RCC 7860 (cell line): ENCODE data around the gene ENG.

ENCODE experiments used
- DNase-seq: peaks from one replicate; pipeline ENCODE4 v3.0.0-alpha.2; 2015; ENCODE audit warnings: low spot score
- FAIRE-seq: peaks from 2 replicates; lab custom pipeline; 2012; peaks lifted over from hg19 to GRCh38; lab: Jason Lieb, UNC

The ENG gene

GRCh38 chr9:127815512-127816361 lies 38.7 kb downstream of the ENG start:
- DNase-seq (no peak), FAIRE-seq (no peak)

- DNase-seq (no peak), FAIRE-seq (no peak)
These were observed 39.6 kb downstream of the ENG start for GRCh38 chr9:127814619-127815511.

- no peak for FAIRE-seq
These were observed 40.7 kb downstream of the ENG start for GRCh38 chr9:127813686-127814226.

GRCh38 chr9:127812936-127813675 lies 41.4 kb downstream of the ENG start:
- DNase-seq (no peak), FAIRE-seq (no peak)

More at GRCh38 chr9:127813686-127814226, 40.7 kb downstream of the ENG start:
- DNase-seq: no peak

DNA sequence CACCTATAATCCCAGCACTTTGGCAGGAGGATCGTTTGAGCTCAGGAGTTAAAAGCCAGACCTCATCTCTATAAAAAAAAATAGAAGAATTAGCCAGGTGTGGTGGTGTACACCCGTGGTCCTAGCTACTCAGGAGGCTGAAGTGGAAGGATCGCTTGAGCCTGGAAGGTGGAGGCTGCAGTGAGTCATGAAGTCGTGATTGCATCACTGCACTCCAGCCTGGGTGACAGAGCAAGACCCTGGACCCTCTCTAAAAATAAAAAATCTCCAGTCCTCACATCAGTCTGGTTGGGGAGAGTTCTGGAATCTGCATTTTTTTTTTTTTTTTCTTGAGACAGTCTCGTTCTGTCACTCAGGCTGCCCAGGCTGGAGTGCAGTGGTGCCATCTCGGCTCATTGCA lies 42.4 kb downstream of the ENG start:
- FAIRE-seq: no peak
- no peak for DNase-seq

GRCh38 chr9:127810378-127811187 lies 43.9 kb downstream of the ENG start:
- DNase-seq (no peak), FAIRE-seq (no peak)

DNA sequence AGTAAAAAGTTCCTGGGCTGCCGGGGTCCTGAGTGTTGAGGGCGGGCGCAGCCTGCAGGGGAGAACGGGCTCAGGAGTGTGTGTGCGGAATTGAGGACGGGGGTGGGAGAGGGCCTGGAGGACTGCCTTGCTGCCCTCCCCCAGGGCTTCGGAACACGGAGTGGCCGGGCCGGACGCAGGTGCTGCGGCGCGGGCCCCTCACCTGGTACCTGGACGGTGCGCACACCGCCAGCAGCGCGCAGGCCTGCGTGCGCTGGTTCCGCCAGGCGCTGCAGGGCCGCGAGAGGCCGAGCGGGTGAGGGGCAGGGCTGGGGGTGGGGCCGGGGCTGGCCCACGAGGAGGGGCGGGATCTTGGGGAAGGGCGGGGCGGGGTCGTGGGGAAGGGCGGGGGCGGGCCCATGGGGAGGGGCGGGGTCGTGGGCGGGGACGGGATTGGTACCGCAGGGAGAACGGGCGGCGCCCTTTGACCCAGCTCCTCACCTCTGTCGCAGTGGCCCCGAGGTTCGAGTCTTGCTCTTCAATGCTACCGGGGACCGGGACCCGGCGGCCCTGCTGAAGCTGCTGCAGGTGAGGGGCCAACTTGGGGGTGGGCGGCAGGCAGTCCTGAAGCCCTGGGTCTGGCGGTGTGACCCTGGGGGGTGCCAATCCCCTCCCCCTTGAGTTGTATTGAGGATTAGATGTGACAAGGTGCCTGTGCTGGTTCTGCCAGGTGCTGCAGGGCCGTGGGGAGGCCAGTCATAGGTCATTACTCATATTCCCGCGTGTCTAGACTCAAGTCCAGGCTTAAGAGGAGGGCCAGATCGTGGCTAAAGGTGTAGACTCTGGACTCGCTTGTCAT lies 44.7 kb downstream of the ENG start:
- no peak for DNase-seq
- no peak for FAIRE-seq

- no peak for FAIRE-seq
- no peak for DNase-seq
These were observed 45.4 kb downstream of the ENG start for GRCh38 chr9:127809002-127809539.

GRCh38 chr9:127808347-127809001 lies 46.0 kb downstream of the ENG start:
- no peak for FAIRE-seq
- no peak for DNase-seq

DNA sequence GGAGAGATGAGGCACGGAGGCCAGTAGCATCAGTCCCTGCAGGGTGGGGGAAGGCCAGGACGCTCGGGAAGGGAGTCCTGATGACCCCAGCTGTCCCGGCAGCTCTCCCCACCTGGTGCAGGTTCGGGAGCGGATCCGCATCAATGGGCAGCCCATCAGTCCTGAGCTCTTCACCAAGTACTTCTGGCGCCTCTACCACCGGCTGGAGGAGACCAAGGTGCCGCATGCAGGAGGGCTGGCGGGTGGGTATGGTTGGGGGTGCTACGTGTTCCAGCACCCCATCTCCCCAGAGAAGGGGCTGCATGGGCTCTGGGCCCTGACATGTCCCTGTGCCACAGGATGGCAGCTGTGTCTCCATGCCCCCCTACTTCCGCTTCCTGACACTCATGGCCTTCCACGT lies 47.6 kb downstream of the ENG start:
- FAIRE-seq (no peak), DNase-seq (no peak)

GRCh38 chr9:127805620-127806019 lies 48.8 kb downstream of the ENG start:
- no peak for FAIRE-seq
- DNase-seq: no peak

GRCh38 chr9:127803507-127804352 lies 50.7 kb downstream of the ENG start:
- DNase-seq (peak; percentile 64), FAIRE-seq (no peak)

DNA sequence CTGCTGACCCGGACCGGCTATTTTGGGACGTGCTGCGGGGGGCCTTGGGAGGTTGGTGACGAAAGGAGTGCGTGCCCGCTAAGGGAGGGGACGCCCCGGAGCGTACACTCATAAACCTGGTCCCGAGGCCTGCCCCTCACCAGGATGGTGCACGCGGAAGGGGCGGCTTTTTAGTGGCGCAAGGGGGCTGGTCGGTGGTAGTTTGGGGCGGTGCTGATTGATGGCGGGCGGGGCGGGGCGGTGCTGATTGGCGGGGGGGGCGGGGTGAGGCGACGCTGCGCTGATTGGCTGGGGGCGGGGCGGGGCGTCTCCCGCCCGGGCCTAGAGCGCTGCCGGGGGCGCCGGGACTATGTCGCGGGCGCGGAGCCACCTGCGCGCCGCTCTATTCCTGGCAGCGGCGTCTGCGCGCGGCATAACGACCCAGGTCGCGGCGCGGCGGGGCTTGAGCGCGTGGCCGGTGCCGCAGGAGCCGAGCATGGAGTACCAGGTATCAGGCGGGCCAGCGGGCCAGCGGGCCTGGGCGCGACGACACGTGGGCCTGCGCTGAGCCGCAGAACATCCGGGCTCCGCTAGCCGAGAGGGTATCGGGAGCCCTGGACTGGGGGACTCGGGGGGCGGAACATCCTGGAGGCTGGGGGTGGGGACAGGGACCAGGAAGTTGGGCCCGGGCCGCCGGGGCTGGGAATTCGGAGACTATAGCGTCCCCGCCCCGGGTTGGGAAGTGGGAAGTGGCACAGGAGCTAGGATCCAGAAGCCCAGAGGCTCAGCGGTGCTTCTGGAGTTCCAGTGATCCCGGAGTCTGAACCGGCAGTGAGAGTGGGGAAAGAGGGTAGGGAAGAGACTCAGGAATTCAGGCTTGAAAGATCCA lies 51.6 kb downstream of the ENG start, which contains the start of gene FPGS:
FPGS (plus strand) TSS at position 307 of the 868 bp plus-strand sequence; CDS start at position 350, 43 bp downstream.
- FAIRE-seq: no peak
- DNase-seq: peak; percentile 76

- DNase-seq (no peak), FAIRE-seq (no peak)
These were observed 52.4 kb downstream of the ENG start for GRCh38 chr9:127801955-127802575.

DNA sequence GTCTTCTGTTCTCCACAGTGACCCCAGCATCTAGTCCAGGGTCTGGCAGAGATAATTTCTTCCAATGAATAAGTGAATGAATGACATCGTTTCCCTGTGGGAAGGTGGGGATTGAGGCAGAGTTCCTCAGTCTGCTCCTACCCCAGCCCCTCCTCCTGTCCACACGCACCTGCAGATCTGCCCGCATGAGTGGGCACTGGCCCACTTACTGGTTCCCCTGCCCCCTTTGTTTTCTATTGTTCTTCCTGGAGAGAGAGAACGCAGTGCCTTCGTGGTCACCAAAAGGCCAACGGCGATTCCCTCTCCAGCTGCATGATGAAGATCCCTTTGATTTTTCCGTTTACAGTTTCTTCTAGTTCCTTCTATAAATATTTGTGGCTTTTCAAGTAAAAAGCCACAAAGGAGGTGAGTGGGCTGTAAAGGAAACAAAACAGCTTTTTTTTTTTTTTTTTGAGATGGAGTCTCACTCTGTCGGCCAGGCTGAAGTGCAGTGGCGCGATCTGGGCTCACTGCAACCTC lies 57.5 kb downstream of the ENG start:
- FAIRE-seq (no peak), DNase-seq (no peak)
